ENCODE data around the gene DHRS3. TPM values are rescaled to one million over a fixed set of nuclear protein-coding genes. Genes with fewer than 3 reads are reported as not detected.

Gene DHRS3
- total and polyA plus RNA-seq, 10 of the 15 experiments (the other 5 are each of a cell fraction or from before 2014, with no cell fraction given) = 0.23 to 29.7 (median 1.2) TPM

- Histone ChIP-seq H3K27me3 (replicated peaks in 1 of 2; ENCODE audit: control insufficient read depth in 2 of 2, insufficient read depth in 2 of 2, low read length in 1 of 2) (no peaks in the 10 kb centered on the region; a peak in 2 of 4 replicates), H2AFZ (ENCODE audit: control insufficient read depth, low read depth, low read length) (no peak overlapping the region), H3K4me2 (ENCODE audit: control insufficient read depth, insufficient read depth) (no peak overlapping the region), H4K20me1 (ENCODE audit: control insufficient read depth, insufficient read depth) (no peaks in the 10 kb centered on the region), H3K9ac (ENCODE audit: control insufficient read depth, insufficient read depth, low read length) (no peak overlapping the region), H3K36me3 (ENCODE audit: control insufficient read depth in 2 of 2, insufficient read depth in 2 of 2, low read length in 1 of 2) (no peaks in the 10 kb centered on the region), H3K4me1 (ENCODE audit: control insufficient read depth, insufficient read depth, low read length) (no peaks in the 10 kb centered on the region), H3K27ac (ENCODE audit: control insufficient read depth, insufficient read depth) (no peak overlapping the region), H3K79me2 (ENCODE audit: control insufficient read depth, insufficient read depth, low read length) (no peaks in the 10 kb centered on the region), H3K9me3 (replicated peaks; ENCODE audit: control insufficient read depth, insufficient read depth, low read length) (no peaks in the 10 kb centered on the region; the same call in 2 of the 3 replicates), H3K4me3 (no peak overlapping the region)
- DNase-seq (ENCODE audit: low read depth, low spot score) (no peak), ATAC-seq (no peak), FAIRE-seq (no peak)
- ChIA-PET CTCF (interaction anchor here (0.7 kb wide), 1 partner anchor 25 kb away, joined by 5 read pairs; no protein-coding TSS in a partner anchor), POLR2A (no interaction called here), RAD21 (ENCODE audit: unreplicated experiment) (no interaction called here), SMC1A (ENCODE audit: uncharacterized antibody, unreplicated experiment) (no interaction called here)
- intact Hi-C loops (cut with micrococcal nuclease; ENCODE audit: unreplicated experiment) (no loop called here), in situ Hi-C loops (cut with MboI) (loop anchor here (25.0 kb wide), 1 partner anchor 701 kb away; the partner anchor contains the start of gene PRAMEF18)
- 0% methylated on average over 1 of the region's 1 CpG for WGBS (ENCODE audit: insufficient coverage, insufficient replicate concordance, low lambda C conversion rate, missing lambda C conversion rate)
- no TSS peak for BruUV-seq (replicated peaks)
- TF ChIP-seq CTCF (IDR thresholded peaks at IDR 0.05 in 2 of 3, conservative IDR thresholded peaks at IDR 0.05 in 1 of 3; ENCODE audit: control insufficient read depth in 2 of 3, extremely low read depth in 1 of 3, insufficient read depth in 1 of 3, low read depth in 3 of 3, low read length in 3 of 3) = no peak
- no peak for TF ChIP-seq CEBPB (IDR thresholded peaks at IDR 0.05; ENCODE audit: borderline replicate concordance in 1 of 2, low read depth in 2 of 2, low read length in 2 of 2)
- TF ChIP-seq ETV6 (conservative IDR thresholded peaks at IDR 0.05 in 1 of 2, IDR thresholded peaks at IDR 0.05 in 1 of 2; ENCODE audit: borderline replicate concordance in 1 of 2, low read depth in 1 of 2) = no peak
- TF ChIP-seq ZZZ3 (IDR thresholded peaks at IDR 0.05; ENCODE audit: control insufficient read depth, insufficient read length, low read depth) = no peak
- no peak for TF ChIP-seq EGR1 (IDR thresholded peaks at IDR 0.05; ENCODE audit: borderline replicate concordance in 1 of 2, low read depth in 2 of 2, low read length in 2 of 2)
- TF ChIP-seq NBN (IDR thresholded peaks at IDR 0.05) = no peak
- no peak for TF ChIP-seq FOS (IDR thresholded peaks at IDR 0.05; ENCODE audit: borderline replicate concordance, extremely low read depth, insufficient read length)
- TF ChIP-seq NFYB (IDR thresholded peaks at IDR 0.05; ENCODE audit: insufficient read depth, low read depth, low read length) = no peak
- no peak for TF ChIP-seq SPI1 (IDR thresholded peaks at IDR 0.05; ENCODE audit: borderline replicate concordance, insufficient read depth, low read depth, low read length)
- TF ChIP-seq RB1 (IDR thresholded peaks at IDR 0.05; ENCODE audit: borderline replicate concordance) = no peak
- TF ChIP-seq MYC (IDR thresholded peaks at IDR 0.05; ENCODE audit: insufficient read depth, insufficient read length, insufficient replicate concordance, low read length, severe bottlenecking) = no peak
- TF ChIP-seq CBX3 (IDR thresholded peaks at IDR 0.05; ENCODE audit: borderline replicate concordance, low read depth) = no peak
- no peak for TF ChIP-seq ZBTB40 (IDR thresholded peaks at IDR 0.05; ENCODE audit: borderline replicate concordance)
Observed at GRCh38 chr1:12536023-12536639, 81.9 kb downstream of the DHRS3 start.
